ENCODE results near the gene UNC79.
"Not testable (repeated sequence)": the region's sequence is repeated elsewhere in the genome, so short reads cannot be mapped to it uniquely, and the experiment has no call there.

Gene UNC79

DNA sequence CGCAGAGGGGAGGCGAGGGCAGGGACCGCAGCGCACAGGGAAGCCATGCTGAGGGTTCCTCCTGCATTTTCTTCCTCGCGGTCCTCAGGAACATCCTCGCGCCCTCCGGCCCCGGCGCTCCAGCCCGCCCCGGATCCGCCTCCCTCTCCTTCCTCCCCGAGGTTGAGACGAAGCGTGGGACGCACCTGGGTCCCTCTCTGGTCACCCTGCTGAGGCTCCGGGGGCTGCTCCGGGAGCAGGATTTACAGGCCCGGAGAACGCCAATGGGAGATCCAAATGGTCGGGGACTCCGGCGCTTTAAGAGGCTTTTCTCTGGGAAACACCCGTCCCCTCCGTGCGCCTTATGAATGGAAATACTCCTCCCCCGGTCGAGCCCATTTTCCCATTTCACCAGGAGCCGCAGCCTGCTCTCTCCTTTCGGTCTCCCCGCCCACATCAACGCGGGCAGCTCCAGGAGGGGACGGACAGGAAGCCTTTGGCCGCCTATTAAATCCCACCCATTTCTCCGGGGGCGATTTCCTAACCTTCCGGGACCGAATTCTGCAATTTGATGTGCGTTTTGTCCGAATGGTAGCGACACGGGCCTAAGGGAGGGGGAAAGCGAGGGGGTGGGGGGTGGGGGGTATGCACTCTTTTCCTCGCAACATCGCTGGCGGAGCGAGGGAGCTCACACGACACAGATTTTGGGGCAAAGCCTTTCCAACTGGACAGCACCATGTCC is at the start of gene UNC79:
UNC79 (plus strand) TSS at position 625 of the 721 bp plus-strand sequence; CDS start at position 716, 91 bp downstream.
- DNase-seq (ENCODE audit: low spot score): no peak

DNA sequence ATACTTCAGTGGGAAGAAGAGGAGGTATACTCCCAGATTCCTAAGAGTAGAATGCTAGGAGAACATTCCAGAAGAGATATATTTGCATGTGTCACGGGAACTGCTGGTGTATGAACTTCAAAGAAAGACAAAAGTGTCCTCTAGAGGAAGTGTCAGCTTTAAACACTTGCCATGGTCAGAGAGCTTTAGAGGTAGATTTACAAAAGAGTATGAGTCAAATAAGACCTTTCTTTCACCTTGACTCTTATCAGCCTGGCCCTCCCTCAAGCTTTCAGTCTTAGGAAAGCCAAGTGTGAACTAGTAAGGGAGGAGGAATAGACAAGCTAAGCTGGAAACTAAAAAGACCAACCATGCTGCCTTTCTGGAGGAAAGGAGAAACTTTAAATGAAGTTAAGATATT is 49.1 kb upstream of the UNC79 start:
- no peak for DNase-seq (ENCODE audit: low spot score)

DNA sequence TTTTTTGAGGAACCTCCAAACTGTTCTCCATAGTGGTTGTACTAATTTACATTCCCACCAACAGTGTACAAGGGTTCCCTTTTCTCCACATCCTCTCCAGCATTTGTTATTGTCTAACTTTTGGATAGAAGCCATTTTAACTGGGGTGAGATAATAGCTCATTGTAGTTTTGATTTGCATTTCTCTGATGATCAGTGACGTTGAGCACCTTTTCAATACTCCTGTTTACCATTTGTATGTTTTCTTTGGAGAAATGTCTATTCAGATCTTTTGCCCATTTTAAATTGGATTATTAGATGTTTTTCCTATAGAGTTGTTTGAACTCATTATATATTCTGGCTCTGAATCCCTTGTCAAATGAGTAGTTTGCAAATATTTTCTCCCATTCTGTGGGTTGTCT is 46.5 kb upstream of the UNC79 start:
- DNase-seq (ENCODE audit: low spot score): not testable (repeated sequence)

DNA sequence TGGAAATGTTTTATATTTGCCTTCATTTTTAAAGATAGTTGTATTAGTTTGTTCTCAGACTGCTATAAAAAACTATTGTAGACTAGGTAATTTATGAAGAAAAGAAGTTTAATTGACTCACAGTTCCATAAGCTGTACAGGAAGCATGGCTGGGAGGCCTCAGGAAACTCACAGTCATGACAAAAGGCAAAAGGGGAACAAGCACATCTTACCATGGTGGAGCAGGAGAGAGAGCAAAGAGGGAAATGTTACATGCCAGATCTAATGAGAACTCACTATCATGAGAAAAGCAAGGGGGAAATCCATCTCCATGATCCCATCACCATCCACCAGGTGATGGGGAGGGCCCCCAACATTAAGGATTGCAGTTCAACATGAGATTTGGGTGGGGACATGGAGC is 35.5 kb upstream of the UNC79 start:
- no peak for DNase-seq (ENCODE audit: low spot score)

DNA sequence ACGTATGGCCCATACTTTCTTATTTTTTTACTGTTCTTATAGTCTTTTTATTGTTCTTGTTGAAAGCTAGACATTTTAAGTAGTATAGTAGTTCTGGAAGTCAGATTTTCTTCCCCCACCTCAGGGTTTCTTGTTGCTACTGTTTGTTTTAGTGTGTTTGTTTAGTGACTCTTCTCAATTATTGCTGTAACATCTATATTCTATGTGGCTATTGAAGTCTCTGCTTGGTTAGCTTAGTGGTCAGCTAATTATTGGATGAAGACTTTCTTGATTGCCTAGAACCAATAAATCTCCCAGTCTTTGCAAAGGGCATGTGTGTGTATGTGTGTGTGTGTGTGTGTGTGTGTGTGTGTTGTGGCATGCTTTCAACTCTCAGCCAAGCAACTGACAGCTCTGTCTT is 34.3 kb upstream of the UNC79 start:
- no peak for DNase-seq (ENCODE audit: low spot score)

DNA sequence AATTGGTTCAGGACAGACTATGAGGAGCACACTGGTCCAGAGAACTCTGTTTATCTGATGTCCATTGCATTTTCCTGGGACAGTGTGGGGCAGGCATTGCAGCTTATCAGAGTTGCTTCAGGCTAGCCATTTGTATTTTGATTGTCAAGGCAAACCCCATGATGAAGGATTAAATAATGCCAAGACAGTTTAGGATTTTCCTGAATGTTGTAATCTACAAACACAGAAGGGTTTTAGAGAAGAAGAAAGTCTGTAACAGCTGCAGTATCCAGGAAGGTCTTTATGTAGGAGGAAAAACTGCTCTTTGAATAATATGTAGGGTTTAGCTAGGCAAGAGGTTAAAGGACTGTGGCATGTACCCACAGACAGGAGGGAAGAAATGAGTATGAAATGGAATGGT is 32.2 kb upstream of the UNC79 start:
- DNase-seq (ENCODE audit: low spot score): no peak

DNA sequence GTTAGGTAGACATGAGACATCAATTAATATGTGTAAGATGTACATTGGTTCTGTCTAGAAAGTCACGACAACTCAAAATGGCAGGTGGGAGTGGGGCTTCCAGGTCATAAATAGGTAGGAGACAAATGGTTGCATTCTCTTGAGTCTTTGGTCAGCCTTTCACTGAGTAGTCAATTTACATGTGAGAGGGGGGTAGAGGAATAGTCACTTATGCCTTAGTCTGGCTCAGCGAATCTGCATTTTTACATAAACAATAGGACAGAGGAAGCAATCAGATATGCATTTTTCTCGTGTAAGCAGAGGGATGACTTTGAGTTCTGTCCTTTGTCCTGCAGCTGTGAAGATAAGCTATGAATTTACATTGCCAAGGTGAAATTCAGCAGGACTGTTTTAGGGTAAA is 27.8 kb upstream of the UNC79 start:
- DNase-seq (ENCODE audit: low spot score): no peak

DNA sequence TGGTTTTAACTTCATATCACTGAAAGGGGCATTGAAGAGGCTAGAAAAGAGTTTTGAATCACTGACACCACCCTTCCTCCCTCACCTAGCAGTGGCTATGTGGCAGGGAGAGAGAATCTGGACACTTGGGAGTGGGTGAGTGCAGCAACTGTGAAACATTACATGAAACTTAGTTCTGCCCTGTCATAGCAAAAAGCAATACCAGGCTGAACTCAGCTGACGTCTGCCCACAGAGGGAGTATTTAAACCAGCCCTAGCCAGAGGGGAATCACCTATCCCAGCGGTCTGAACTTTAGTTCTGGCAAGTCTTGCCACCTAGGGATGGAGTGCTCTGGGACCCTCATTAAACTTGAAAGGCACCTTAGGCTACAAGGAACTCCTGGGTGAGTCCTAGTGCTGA is 20.7 kb upstream of the UNC79 start:
- no peak for DNase-seq (ENCODE audit: low spot score)

DNA sequence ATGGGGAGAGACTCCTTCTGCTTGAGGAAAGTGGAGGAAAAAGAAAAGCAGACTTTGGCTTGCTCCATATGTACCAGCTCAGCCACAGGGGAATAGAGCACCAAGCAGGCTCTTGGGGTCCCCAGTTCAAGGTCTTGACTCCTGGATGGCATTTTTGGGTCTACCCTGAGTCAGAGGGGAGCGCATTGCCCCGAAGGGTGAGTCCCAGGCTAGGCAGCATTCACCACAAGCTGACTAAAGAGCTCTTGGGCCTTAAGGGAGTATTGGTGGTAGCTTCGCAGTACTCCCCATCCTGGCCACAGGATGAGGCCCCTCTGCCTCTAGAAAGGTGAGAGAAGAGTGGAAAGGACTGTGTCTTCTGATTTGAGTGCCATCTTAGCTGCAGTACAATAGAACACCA is 19.8 kb upstream of the UNC79 start:
- no peak for DNase-seq (ENCODE audit: low spot score)

DNA sequence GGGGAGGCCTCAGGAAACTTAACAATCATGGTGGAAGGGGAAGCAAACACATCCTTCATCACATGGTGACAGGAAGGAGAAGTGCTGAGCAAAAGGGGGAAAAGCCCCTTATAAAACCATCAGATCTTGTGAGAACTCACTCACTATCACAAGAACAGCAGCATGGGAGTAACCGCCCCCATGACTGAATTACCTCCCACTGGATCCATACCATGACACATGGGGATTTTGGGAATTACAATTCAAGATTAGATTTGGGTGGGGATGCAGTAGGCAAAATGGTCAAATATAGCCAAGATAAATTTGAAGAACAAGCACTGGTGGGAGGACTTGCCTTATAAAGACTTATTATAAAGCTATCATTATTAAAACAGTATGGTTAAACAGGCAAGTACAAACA is 5.6 kb upstream of the UNC79 start:
- not testable (repeated sequence) for DNase-seq (ENCODE audit: low spot score)

DNA sequence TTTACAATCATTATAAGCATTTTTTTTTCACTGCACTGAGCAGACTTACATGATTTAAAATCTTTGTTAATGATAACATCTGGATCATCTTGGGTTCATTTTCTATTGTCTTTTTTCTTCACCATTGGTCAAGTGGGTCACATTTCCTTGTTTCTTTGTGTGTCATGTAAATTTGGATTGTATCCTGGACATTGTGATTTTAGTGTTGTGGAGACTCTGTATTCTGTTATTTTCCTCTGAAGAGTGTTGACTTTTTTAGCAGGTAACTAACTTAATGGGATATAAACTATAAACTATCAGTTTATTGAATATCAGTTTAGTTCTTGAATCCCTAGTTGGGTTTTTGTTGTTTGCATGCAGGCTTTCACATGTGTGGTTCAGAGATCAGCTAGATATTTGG is 4.0 kb upstream of the UNC79 start:
- no peak for DNase-seq (ENCODE audit: low spot score)

DNA sequence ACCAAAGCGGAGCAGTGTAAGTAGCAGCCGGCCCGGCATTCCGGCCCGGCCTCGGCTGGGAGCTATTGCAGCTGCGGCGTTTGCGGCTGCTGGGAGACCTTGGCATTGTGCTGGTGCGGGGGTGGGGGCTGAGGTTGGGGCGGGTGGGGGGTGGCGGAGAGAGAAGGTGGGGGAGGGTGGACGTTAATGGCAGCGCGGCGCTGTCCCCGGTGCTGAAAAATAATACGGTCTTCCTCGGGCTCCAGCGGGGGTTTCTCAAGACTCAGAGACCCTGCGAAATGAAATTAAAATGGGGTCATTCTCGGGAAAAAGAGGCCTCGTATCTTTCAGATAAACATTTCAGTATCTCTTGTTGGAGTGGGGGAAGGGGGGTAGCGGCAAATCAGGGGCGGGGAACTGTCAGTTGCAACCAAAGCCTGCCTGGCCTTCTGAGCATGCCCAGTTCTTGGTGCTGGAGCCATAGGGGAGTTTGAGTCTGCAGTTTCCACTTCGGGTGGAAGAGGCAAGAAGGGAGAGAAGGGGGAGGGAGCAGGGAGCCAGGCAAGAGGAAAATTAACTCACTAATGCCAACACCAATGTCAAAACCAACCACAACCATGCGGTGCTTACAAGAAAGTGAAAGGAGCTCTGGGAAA is 414 bp downstream of the UNC79 start:
- no peak for DNase-seq (ENCODE audit: low spot score)

DNA sequence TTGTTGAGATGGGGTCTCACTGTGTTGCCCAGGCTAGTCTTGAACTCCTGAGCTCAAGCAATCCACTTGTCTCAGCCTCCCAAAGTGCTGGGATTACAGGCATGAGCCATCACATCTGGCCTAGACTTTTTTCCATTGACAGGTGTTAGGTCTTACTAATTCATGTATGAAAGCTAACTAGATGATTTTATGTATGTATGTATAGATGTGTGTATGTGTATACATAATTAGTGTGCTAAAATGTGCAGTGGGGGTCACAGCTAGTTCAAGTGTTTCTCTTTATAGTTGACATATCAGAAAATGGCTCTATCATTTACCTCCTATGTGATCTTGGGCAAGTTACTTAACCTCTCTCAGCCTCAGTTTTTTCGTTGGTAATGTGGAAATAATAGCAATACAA is 23.5 kb downstream of the UNC79 start:
- no peak for DNase-seq (ENCODE audit: low spot score)

DNA sequence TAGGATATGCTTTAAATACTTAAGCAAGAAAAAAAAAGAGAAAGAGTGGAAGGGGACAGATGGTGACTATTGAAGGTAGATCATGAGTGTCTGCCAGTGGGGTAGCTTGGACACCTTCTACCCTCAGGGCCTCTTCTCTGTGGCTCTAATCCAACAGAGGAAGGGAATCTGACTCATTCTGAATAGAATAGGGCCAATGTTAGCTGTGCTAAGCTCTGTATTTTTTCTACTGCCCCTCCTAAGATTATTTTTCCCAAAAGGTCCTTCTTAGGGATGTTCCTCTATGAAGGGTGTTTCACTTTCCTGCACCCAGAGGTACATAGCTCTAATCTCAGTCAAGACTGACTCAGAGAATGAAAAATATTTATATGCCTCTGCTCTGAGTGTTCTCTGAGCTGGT is 25.6 kb downstream of the UNC79 start:
- DNase-seq (ENCODE audit: low spot score): no peak

DNA sequence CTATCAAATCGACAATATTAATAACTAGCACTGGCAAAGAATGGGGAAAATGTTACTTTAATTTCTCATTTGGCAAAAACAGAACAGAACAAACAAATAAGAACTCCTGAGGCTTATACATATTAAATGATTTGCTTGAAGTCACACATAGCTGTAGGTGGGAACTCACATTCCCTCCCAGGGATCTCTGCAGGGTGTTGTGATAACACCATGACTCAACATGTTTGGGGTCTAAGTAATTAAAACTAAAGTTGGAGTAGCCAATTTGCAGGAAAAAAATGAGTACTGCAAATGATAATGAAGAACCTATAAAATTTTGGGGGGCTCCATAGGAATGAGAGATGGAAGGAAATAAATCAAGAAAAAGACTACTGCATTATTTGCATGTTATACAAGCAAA is 27.5 kb downstream of the UNC79 start:
- DNase-seq (ENCODE audit: low spot score): no peak

DNA sequence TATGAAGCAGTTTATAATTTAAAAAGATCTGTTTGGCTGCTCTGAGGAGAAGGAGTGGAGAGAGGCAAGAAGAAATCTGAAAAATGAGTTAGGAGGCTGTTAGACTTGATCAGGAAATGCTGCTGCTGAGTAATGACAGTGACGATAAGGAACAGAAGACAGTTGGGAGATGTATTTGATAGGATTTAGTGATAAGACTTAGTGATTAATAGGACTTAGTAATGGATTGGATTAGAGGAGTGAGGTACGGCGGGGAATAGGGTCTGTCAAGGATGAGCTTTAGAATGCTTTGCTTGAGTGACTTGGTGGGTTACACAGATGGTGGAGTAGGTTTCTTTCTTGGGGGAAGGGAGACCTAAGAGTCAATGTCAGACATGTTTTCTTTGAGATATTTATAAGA is 31.7 kb downstream of the UNC79 start:
- DNase-seq (ENCODE audit: low spot score): no peak

DNA sequence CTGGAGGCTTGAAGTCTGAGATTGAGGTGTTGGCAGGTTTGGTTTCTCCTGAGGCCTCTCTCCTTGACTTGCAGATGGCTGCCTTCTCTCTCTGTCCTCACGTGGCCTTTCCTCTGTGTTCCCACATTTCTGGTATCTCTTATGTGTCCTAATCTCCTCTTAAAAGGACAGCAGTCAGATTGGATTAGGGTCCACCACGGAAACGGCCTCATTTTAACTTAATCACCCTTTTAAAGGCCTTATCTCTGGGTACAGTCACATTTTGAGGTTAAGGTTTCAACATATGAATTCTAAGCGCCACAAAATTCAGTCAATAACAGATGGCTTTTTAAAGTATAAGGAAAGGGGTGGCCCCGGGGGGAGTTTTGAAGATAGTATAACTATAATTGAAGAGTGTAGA is 33.5 kb downstream of the UNC79 start:
- no peak for DNase-seq (ENCODE audit: low spot score)

DNA sequence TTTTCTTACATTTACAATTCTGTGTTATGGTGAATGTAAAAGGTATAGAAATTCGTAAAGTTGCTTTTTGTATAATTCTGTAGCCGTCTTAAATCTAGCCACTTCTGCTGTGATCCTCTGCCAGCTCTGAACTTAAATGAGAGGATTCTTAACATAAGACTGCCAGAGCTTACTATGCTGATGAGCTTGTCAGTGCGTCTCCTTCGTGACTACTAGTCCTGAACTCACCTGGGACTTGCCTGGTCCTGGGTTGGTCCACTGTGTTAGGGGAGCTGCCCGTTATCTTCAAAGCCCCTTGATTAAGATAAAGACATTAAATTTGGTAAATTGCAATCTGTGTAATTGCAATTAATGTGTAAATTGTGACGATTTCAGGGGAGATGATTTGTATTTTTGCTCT is 44.7 kb downstream of the UNC79 start:
- no peak for DNase-seq (ENCODE audit: low spot score)

DNA sequence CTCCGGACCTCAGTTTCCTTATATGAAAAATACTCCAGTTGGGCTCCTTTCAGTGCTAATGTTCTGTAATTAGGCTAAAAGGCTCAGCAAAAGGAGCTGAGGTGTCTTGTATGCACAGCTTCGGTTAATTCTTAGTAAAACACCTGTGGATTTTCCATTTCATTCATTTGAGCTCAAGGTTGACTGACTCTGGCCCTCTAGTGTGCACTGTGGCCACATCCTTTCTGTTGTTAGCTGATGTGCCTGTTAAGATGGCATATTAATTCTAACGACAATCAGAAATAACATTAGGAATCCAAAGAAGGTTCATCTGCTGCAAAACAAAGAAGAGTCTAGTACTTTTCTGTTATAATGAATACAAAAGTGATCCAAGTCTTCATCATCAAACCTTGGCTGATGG is 45.6 kb downstream of the UNC79 start:
- DNase-seq (ENCODE audit: low spot score): no peak

DNA sequence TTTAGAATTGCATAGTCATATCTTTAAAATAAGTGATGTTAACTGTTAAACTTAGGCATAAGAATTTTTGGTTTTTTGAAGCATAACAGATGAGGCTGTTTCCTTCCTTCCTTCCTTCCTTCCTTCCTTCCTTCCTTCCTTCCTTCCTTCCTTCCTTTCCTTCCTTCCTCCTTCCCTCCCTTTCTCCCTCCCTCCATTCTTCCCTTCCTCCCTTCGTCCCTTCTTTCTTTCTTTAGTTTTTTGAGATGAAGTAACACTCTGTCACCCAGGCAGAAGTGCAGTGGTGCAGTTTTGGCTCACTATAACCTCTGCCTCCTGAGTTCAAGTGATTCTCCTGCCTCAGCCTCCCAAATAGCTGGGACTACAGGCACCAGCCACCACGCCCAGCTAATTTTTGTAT is 48.3 kb downstream of the UNC79 start:
- not testable (repeated sequence) for DNase-seq (ENCODE audit: low spot score)

DNA sequence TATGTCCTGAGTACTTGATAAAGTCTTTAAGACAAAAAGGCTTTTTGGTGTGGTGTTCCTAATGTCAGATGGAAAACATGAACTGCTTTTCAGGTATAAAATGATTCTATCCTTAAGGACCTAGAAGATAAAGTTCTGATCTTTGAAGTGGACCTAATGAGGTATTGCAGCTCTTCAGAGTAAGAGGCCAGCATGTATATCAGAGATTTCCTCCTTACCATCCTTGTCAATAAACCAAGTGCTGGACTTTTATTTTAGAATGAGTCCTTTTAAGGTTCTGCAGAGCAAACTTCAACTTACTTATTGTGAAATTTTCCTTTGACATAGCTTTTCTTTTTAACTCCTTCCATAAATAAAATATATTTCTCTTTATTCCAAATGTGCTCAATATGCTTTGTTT is 50.1 kb downstream of the UNC79 start:
- DNase-seq (ENCODE audit: low spot score): no peak

DNA sequence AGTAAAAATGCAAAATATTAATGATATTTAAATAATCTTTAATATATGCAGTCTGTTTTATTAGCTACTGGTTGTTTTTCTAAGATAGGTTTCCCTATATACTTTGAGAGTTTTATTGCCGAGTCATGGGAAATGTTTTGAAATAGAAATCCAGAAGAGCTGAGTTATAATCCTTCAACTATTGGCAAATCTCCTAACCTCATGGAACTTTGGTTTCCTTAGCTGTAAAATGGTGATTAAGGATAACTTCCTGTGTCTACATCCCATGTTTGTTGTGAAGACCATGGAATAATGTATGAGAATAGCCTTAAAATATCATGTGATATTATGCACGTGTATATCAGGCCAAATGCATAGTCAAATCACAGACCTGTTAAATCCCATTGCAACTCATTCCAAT is 51.0 kb downstream of the UNC79 start:
- DNase-seq (ENCODE audit: low spot score): no peak

DNA sequence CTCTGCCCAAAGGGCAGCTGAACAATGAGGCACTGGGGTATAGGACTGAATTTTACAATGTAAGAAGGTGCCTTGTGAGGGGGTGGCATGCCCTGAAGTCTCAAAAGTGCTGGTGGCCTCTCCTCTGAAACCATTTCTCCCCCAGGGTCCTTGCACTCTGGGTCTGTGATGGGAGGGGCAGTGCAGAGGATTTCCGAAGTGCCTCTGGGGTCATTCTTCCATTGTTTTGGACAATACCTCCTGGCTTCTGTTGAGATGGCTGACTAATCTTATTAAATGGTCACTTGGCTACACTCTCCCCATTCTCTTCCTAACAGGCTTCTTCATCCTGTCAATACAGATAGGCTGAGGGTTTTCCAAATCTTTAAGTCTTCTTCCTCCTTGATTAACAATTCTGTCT is 59.3 kb downstream of the UNC79 start:
- no peak for DNase-seq (ENCODE audit: low spot score)

DNA sequence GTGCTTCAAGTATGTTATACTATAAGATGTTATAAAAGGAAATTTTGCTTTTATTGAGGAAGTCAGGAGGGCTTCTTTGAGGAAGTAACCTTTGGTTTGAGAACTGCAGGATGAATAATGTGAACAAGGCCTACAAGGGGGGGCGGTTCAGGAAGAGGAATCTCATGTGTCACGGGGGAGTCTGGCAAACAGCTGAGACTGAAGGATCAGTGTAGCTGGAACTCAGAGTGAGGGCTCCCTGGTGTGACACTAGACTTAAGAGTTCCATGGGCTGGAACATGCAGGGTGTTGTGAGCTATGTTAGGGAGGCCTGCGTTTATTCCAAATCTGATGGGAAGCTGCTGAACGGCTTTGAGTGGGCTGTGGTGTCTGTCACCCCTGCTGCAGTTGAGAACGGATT is 62.3 kb downstream of the UNC79 start:
- DNase-seq (ENCODE audit: low spot score): no peak

Measured in hematopoietic multipotent progenitor cell treated with erythropoietin and hydrocortisone succinate and interleukin-3 and kit ligand, for 15 days (in vitro differentiated cells).